Measurements from ENCODE around the gene PLXNA4.

DNA sequence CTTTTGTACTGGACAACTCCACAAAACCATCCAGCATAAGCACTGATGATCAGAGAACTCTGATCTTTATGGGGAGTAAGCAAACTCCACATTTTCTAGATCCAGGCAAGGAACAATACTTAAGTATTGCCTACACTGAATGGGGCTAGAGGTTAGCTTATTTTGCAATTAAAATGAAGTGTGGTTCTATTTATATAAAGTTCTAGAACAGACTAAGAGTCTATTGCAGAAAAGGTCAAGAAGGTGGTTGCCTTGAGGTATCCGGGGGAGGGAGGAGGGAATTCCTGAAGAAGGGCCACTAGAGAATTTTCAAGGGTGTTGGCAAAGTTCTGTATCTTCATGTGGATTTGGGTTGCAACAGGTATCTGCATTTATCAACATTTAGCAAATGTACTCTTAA is 477.9 kb downstream of the PLXNA4 start:
- TF ChIP-seq ZNF146 (tag by site-specific recombination; IDR thresholded peaks at IDR 0.05), result no peak
- TF ChIP-seq, protein P1, sequence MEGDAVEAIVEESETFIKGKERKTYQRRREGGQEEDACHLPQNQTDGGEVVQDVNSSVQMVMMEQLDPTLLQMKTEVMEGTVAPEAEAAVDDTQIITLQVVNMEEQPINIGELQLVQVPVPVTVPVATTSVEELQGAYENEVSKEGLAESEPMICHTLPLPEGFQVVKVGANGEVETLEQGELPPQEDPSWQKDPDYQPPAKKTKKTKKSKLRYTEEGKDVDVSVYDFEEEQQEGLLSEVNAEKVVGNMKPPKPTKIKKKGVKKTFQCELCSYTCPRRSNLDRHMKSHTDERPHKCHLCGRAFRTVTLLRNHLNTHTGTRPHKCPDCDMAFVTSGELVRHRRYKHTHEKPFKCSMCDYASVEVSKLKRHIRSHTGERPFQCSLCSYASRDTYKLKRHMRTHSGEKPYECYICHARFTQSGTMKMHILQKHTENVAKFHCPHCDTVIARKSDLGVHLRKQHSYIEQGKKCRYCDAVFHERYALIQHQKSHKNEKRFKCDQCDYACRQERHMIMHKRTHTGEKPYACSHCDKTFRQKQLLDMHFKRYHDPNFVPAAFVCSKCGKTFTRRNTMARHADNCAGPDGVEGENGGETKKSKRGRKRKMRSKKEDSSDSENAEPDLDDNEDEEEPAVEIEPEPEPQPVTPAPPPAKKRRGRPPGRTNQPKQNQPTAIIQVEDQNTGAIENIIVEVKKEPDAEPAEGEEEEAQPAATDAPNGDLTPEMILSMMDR (tag by site-specific recombination; IDR thresholded peaks at IDR 0.05), result no peak
- no peak for TF ChIP-seq ZNF274 (IDR thresholded peaks at IDR 0.05; ENCODE audit: low read length)
- TF ChIP-seq ZNF274 (tag by site-specific recombination; IDR thresholded peaks at IDR 0.05; ENCODE audit: borderline replicate concordance), result no peak
- TF ChIP-seq, protein P2, sequence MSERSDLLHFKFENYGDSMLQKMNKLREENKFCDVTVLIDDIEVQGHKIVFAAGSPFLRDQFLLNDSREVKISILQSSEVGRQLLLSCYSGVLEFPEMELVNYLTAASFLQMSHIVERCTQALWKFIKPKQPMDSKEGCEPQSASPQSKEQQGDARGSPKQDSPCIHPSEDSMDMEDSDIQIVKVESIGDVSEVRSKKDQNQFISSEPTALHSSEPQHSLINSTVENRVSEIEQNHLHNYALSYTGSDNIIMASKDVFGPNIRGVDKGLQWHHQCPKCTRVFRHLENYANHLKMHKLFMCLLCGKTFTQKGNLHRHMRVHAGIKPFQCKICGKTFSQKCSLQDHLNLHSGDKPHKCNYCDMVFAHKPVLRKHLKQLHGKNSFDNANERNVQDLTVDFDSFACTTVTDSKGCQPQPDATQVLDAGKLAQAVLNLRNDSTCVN (tag by site-specific recombination; optimal IDR thresholded peaks at IDR 0.05), result no peak
- TF ChIP-seq ZNF391 (tag by site-specific recombination; IDR thresholded peaks at IDR 0.05; ENCODE audit: borderline replicate concordance, low read depth), result no peak
- no peak for TF ChIP-seq ZNF19 (tag by site-specific recombination; IDR thresholded peaks at IDR 0.05; ENCODE audit: low read depth)
- TF ChIP-seq ZNF121 (tag by site-specific recombination; IDR thresholded peaks at IDR 0.05), result no peak
- TF ChIP-seq, protein P3, sequence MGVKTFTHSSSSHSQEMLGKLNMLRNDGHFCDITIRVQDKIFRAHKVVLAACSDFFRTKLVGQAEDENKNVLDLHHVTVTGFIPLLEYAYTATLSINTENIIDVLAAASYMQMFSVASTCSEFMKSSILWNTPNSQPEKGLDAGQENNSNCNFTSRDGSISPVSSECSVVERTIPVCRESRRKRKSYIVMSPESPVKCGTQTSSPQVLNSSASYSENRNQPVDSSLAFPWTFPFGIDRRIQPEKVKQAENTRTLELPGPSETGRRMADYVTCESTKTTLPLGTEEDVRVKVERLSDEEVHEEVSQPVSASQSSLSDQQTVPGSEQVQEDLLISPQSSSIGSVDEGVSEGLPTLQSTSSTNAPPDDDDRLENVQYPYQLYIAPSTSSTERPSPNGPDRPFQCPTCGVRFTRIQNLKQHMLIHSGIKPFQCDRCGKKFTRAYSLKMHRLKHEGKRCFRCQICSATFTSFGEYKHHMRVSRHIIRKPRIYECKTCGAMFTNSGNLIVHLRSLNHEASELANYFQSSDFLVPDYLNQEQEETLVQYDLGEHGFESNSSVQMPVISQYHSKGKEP (tag by site-specific recombination; IDR thresholded peaks at IDR 0.05), result no peak

Measured in HEK293 (cell line).